ENCODE measurements around the gene CDH12.

- TF ChIP-seq CTCF (IDR thresholded peaks at IDR 0.05) (no peak), POLR2A (IDR thresholded peaks at IDR 0.05) (no peak)
These were observed 1026.3 kb downstream of the CDH12 start for GRCh38 chr5:21826884-21827283.

All from lower leg skin (tissue), 3 donors.